ENCODE measurements around the gene RECQL5.

Gene RECQL5

GRCh38 chr17:75632863-75633485, 34.0 kb downstream of the RECQL5 start, which contains the start of gene SMIM5:
SMIM5 (plus strand) TSS chr17:75633434; CDS start chr17:75640202, 6,768 bp downstream.
- FAIRE-seq: no peak

- no peak for FAIRE-seq
Measured at GRCh38 chr17:75632428-75632827, 34.5 kb downstream of the RECQL5 start.

GRCh38 chr17:75631353-75631752, 35.6 kb downstream of the RECQL5 start:
- FAIRE-seq: no peak

- no peak for FAIRE-seq
Measured at GRCh38 chr17:75630071-75630917, 36.7 kb downstream of the RECQL5 start.

- FAIRE-seq: no peak
Measured at GRCh38 chr17:75629157-75629556, 37.8 kb downstream of the RECQL5 start.

GRCh38 chr17:75628425-75628824, 38.5 kb downstream of the RECQL5 start:
- FAIRE-seq: no peak

GRCh38 chr17:75627094-75627493, 39.9 kb downstream of the RECQL5 start:
- no peak for FAIRE-seq

GRCh38 chr17:75626496-75627038, 40.4 kb downstream of the RECQL5 start:
- FAIRE-seq: no peak

- no peak for FAIRE-seq
Measured at GRCh38 chr17:75625813-75626486, 41.0 kb downstream of the RECQL5 start.

- FAIRE-seq: no peak
Measured at GRCh38 chr17:75624714-75625345, 42.1 kb downstream of the RECQL5 start.

- FAIRE-seq: no peak
Measured at GRCh38 chr17:75624021-75624420, 42.9 kb downstream of the RECQL5 start.

GRCh38 chr17:75623386-75623785, 43.6 kb downstream of the RECQL5 start:
- no peak for FAIRE-seq

GRCh38 chr17:75622771-75623273, 44.1 kb downstream of the RECQL5 start:
- FAIRE-seq: no peak

GRCh38 chr17:75622076-75622475, 44.9 kb downstream of the RECQL5 start:
- FAIRE-seq: no peak

GRCh38 chr17:75621489-75621888, 45.5 kb downstream of the RECQL5 start:
- FAIRE-seq: no peak

GRCh38 chr17:75619506-75620431, 47.2 kb downstream of the RECQL5 start:
- no peak for FAIRE-seq

- FAIRE-seq: no peak
Measured at GRCh38 chr17:75617675-75618074, 49.3 kb downstream of the RECQL5 start.

- no peak for FAIRE-seq
Measured at GRCh38 chr17:75617218-75617617, 49.7 kb downstream of the RECQL5 start.

- FAIRE-seq: no peak
Measured at GRCh38 chr17:75616521-75617122, 50.3 kb downstream of the RECQL5 start.

GRCh38 chr17:75615301-75615700, 51.7 kb downstream of the RECQL5 start:
- FAIRE-seq: no peak
